A673 (cell line): ENCODE data around the gene ANGPTL2.

Source experiments
- EZH2 ChIP-seq: fragments of 200-600 bp; sonication (generic); IDR thresholded peaks from 2 replicates; pipeline ENCODE4 v1.6.1; 2017; ENCODE audit warnings: borderline replicate concordance, low read depth, mild to moderate bottlenecking, mixed read lengths, antibody characterized with exemption, low read length; ENCODE audit not compliant: poor library complexity, severe bottlenecking
- TF ChIP-seq, protein P1 (sequence below): fragments of 300-800, 200-600 bp; sonication (generic); conservative IDR thresholded peaks from 2 replicates; pipeline ENCODE4 v1.5.1; 2017; ENCODE audit warnings: low read depth, mild to moderate bottlenecking, antibody characterized with exemption, low read length, moderate library complexity, mixed read lengths

DNA sequence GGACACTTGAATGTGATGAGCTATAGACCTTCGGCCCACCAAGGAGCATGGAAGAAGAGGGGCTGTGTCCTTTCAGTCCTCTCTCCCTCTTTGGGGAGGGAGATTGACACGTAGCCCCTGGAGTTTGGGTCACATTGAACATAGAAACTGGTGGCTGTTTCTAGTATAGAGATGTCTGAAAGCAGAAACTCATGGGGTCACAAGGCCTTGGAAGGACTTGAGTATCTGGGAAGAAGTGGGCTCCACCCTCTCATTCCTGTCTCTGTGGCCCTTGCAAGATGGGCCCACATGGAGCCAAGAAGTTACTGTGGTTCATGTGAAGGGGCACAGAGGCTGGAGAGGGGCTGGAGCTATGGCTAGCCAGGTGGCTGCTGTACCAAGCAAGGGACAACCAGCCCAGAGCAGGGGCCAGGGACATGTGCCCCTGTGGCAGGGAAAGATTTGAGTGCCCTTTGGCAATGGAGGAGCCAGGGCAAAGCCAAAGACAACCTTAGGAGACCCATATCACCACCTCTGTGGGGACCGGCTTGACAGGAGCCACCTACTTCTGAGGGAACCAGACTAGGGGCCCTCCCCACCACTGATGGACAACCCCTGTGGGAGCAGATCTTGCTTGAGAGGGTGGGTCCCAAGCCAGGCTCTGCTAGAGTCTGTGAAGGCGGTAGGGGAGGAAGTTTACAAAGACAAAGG is 12.8 kb upstream of the ANGPTL2 start:
- TF ChIP-seq, protein P1, sequence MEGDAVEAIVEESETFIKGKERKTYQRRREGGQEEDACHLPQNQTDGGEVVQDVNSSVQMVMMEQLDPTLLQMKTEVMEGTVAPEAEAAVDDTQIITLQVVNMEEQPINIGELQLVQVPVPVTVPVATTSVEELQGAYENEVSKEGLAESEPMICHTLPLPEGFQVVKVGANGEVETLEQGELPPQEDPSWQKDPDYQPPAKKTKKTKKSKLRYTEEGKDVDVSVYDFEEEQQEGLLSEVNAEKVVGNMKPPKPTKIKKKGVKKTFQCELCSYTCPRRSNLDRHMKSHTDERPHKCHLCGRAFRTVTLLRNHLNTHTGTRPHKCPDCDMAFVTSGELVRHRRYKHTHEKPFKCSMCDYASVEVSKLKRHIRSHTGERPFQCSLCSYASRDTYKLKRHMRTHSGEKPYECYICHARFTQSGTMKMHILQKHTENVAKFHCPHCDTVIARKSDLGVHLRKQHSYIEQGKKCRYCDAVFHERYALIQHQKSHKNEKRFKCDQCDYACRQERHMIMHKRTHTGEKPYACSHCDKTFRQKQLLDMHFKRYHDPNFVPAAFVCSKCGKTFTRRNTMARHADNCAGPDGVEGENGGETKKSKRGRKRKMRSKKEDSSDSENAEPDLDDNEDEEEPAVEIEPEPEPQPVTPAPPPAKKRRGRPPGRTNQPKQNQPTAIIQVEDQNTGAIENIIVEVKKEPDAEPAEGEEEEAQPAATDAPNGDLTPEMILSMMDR, result no peak
- no peak for TF ChIP-seq EZH2
